ENCODE measurements around the gene CETP.

- no peak for TF ChIP-seq POLR2A (IDR thresholded peaks at IDR 0.05)
- TF ChIP-seq, protein P1, sequence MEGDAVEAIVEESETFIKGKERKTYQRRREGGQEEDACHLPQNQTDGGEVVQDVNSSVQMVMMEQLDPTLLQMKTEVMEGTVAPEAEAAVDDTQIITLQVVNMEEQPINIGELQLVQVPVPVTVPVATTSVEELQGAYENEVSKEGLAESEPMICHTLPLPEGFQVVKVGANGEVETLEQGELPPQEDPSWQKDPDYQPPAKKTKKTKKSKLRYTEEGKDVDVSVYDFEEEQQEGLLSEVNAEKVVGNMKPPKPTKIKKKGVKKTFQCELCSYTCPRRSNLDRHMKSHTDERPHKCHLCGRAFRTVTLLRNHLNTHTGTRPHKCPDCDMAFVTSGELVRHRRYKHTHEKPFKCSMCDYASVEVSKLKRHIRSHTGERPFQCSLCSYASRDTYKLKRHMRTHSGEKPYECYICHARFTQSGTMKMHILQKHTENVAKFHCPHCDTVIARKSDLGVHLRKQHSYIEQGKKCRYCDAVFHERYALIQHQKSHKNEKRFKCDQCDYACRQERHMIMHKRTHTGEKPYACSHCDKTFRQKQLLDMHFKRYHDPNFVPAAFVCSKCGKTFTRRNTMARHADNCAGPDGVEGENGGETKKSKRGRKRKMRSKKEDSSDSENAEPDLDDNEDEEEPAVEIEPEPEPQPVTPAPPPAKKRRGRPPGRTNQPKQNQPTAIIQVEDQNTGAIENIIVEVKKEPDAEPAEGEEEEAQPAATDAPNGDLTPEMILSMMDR (IDR thresholded peaks at IDR 0.05), result no peak
These were observed 18.4 kb downstream of the CETP start for GRCh38 chr16:56980201-56980535.

Measured in suprapubic skin (tissue), 3 donors.